ENCODE data around the gene GABRB2.

GABRB2 gene

GRCh38 chr5:161471211-161471950, 75.1 kb downstream of the GABRB2 start:
- DNase-seq, result no peak

GRCh38 chr5:161467703-161468102, 78.8 kb downstream of the GABRB2 start:
- DNase-seq, result no peak

DNA sequence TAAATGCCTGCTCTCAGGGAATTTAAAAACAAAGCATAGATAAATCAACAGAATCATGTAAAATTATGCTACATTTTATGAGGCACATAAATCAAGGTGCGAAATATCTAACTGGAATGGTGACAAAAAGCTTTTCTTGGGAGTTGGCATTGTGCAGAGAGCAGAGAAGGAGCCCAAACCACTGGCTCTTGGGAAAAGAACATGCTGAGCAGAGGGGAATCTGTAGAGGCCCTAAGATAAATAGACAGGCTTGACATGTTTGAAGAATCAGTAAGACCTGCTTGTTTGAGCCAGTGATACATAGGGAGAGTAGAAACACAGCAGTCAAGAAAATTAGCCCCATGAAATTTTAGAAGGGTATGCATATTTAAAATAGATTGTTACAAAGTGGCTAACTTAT, 85.8 kb downstream of the GABRB2 start:
- DNase-seq, result no peak

GRCh38 chr5:161446655-161447054, 99.9 kb downstream of the GABRB2 start:
- DNase-seq, result no peak

GRCh38 chr5:161442471-161442870, 104.1 kb downstream of the GABRB2 start:
- DNase-seq, result no peak

DNA sequence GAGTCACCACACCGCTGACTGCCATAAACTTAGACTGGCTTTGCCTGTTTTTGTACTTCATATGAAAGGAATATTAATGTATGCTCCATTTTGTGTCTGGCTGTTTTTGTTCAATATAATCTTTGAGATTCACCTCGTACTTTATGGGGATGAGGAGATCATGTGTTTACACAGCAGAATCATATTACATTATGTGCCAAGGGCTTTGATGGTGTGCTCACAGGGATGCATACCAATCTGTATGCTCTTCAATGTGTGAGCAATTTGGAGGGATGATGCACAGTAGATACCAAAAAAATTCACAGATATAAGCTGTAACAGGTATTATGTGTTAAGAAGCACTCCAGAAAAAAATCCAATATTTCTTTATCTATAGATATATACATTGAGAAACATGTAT, 113.7 kb downstream of the GABRB2 start:
- no peak for DNase-seq

DNA sequence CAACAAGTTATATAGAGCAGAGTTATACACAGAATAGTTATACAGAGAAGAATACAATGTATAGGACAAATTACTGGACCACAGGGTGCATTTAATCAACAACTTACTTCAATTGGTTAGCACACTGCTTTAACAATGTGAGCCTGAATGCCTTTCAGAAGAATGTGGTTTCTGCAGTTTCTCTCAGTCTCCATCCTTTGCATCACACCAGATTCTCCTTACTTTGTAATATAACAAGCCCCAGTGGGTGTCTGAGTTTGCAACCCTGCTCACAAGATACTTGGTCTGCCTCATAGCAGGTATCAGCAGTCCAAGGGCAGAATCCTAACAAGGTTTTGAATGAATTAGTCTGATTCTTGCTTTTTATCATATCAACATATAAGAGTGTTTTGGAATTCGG, 114.6 kb downstream of the GABRB2 start:
- DNase-seq, result no peak

DNA sequence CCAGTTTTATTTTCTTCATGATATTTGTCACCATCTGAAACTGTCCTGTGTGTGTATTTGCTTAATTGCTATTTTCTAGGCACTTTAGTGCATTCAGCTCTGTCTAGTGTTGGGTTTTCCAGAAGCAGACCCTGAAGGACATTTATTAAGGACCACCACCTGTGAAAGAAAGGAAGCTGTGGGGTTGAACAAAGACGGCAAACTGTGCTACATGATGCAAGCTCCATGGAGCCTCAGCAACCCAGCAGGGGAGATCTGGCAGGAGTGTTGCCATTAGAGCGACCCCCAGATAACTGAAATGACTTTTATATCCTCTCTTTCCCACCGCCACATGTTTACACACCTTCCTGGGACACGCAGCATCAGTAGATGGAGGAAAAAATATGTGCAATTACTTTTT, 125.5 kb downstream of the GABRB2 start:
- no peak for DNase-seq

DNA sequence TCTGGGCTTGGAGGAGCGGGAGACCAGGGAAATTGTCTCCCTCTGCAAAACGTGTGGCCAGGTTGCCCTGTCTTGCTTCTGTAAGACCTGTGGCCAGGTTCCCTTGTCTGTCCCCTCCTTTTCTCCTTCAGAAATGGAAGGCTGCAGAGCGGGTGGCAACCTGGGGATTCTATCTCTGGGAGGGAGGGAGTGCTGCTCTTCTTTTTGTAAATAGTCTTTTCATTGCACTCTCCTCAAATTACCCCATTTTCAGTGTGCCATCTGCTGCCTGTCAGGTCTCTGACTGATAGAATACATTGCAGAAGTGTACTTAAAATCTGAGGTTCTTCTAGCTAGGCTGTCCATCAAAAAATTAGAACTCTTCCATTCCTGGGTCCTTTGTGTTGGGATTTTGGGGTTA, 126.0 kb downstream of the GABRB2 start:
- DNase-seq, result no peak

- DNase-seq, result no peak
Observed at GRCh38 chr5:161414896-161415295, 131.6 kb downstream of the GABRB2 start.

- DNase-seq, result no peak
Observed at GRCh38 chr5:161414037-161414436, 132.5 kb downstream of the GABRB2 start.

DNA sequence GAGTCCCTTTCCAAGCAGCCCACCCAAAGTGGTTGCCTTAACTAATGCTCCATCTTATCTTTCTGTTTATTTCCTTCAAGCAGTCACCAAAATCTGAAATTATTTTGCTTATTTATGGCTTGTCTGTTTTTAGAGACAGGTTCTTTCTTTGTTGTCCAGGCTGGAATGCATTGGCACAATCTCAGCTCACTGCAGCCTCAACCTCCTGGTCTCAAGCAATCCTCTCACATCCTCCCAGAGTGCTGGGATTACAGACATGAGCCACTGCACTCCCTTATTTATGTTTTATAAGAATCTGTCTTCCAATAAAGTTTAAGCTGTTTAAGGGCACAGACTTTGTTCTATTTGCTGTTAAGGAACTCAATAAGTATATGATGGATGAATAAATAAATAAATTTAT, 133.7 kb downstream of the GABRB2 start:
- no peak for DNase-seq

- DNase-seq, result no peak
Observed at GRCh38 chr5:161411156-161411555, 135.4 kb downstream of the GABRB2 start.

- no peak for DNase-seq
Observed at GRCh38 chr5:161410640-161411039, 135.9 kb downstream of the GABRB2 start.

GRCh38 chr5:161409471-161409870, 137.1 kb downstream of the GABRB2 start:
- DNase-seq, result no peak

DNA sequence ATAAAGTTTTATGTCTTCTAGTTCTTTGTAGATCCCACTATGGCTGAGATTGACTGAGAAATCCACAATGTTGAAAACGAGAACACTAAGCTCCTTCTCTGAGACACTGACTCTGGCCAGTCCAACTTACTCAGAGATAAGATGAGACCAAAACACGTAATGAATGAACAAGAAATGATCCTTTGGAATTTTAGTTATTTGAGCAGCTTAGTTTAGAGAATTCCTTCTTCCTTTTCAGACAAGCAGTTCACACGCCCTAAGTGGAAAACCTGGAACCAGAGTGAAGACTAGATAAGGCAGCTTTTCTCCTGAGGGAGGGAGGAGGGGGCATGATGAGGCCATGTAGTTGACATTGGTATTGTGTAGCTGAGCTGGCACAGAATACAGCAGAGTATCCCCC, 139.6 kb downstream of the GABRB2 start:
- DNase-seq, result no peak

DNA sequence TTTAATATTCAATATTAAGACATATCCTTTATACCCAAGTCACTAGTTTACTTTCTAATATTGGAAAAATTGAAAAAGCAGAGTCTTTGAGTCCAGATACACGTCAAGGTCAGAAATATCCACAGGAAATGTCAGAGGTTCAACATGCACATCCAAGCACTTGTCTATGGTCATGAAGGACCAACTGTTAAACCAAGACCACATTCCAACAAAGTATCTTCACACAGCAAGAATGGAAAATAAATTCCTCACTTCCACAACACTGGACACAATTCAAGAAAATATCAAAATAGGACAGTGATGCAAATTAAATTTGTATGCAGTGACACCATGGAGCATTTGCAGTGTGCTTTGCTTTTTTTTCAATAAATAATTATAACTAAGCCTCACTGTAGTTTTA, 142.5 kb downstream of the GABRB2 start:
- no peak for DNase-seq

DNA sequence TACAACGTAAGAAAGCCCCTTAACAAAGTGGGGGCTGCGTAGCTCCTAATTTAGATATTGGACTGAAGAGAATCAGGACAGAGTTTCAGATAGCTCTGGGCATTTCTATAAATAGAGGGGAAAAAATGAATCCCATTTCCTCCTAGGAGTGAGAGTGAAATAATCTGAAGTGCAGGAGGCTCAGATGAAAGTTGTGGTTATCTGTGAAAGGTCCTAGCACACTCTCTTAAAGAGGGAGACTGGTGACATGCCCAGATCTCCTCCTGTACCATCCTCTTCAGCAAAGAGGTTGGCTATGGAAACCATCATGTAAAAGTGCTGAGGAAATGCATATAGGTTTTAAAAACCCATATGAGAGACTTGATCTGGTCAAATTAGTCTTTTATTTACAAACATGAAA, 143.4 kb downstream of the GABRB2 start:
- no peak for DNase-seq

DNA sequence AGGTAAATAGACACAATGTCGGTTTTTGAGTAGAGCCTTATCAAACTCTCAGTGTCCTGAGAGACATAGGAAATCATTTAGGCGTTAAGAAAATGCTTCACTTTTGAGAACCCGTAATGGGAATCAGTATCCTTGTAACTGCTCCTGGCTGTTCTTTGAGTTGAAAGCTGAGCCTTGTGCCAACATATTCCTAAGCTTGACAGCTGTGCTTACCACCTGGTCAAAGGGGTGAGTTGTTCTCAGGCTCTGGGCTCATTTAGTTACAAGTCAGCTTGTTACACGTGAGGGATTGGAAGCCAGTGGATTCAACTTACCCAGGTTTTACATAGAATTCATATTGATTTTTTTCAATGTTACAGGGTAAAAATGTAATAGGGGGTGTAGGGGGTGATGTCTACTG, 145.9 kb downstream of the GABRB2 start:
- no peak for DNase-seq

GRCh38 chr5:161399996-161400562, 146.4 kb downstream of the GABRB2 start:
- DNase-seq, result no peak

DNA sequence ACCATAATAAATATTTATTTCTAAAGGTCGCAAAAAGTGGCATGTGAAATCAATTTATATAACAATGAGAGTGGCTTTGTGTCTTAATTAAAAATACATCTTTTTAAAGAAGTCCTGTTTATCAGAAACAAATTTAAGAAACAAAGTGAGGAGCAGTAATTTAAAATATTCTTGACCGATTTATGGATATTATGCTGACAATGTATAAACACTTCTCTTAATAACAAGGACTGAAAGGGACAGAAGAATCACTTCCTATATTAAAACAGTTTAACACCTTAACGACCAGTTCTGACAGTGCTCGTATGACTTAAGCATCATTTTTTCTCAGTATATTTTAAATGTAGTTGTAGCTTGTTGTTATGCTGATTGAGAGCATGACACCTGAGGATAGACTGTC, 149.1 kb downstream of the GABRB2 start:
- DNase-seq, result no peak

- no peak for DNase-seq
Observed at GRCh38 chr5:161396171-161396570, 150.4 kb downstream of the GABRB2 start.

DNA sequence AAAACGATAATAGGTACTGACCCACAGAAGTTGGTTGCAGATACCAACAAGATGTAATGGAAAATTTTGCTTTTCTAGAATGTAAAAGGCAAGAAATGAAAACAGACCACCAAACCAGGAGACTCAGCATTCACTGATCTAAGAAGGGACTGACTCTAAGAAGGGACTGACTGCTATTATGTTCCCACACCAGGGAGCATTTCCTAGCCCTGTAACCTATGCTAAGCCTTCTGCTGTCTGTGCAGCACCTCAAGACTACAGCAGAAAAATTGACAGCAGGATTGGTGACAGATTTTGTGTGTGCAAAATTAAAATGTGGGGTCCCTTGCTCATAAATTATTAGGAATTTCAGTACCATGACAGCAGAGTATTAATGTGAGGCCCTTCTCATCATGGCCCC, 154.8 kb downstream of the GABRB2 start:
- no peak for DNase-seq

- DNase-seq, result no peak
Observed at GRCh38 chr5:161391016-161391415, 155.5 kb downstream of the GABRB2 start.

GRCh38 chr5:161387121-161387520, 159.4 kb downstream of the GABRB2 start:
- DNase-seq, result no peak

Measured in stimulated activated CD4-positive, alpha-beta T cell treated with anti-CD3 and anti-CD28 coated beads, Interleukin-2, amount 100 ng/mL, for 24 hours (primary cell).